Neural progenitor cell (in vitro differentiated cells): ENCODE results near the gene OR13J1. TPM values are rescaled to one million over a fixed set of nuclear protein-coding genes. Genes with fewer than 3 reads are reported as not detected.
"Not testable (repeated sequence)": the region's sequence is repeated elsewhere in the genome, so short reads cannot be mapped to it uniquely, and the experiment has no call there.

ENCODE experiments used
- DNase-seq: peaks from one replicate; pipeline ENCODE4 v3.0.0-alpha.2; 2016; ENCODE audit warnings: low spot score
- H2AFZ ChIP-seq: fragments of 200-600 bp; sonication (generic); replicated peaks from 2 replicates; pipeline ENCODE4 v1.6.1; 2016; ENCODE audit warnings: antibody characterized with exemption
- H3F3A ChIP-seq: fragments of 200-600 bp; sonication (generic); 2 replicates; pipeline ENCODE4 v1.6.1; 2016; ENCODE audit warnings: antibody characterized with exemption, low read depth
- H3K27ac ChIP-seq: fragments of 200-600 bp; sonication (generic); 2 replicates; pipeline ENCODE4 v1.5.1; 2016; ENCODE audit warnings: mild to moderate bottlenecking
- H3K27me3 ChIP-seq: fragments of 200-600 bp; sonication (generic); 2 replicates; pipeline ENCODE4 v1.6.1; 2016; ENCODE audit warnings: mild to moderate bottlenecking, moderate library complexity
- H3K36me3 ChIP-seq: fragments of 200-600 bp; sonication (generic); 2 replicates; pipeline ENCODE4 v1.5.1; 2016
- H3K4me1 ChIP-seq: fragments of 200-600 bp; sonication (generic); 2 replicates; pipeline ENCODE4 v1.6.1; 2016; ENCODE audit warnings: mixed run types
- H3K4me2 ChIP-seq: fragments of 200-600 bp; sonication (generic); 2 replicates; pipeline ENCODE4 v1.6.1; 2016
- H3K4me3 ChIP-seq: fragments of 200-600 bp; sonication (generic); 2 replicates; pipeline ENCODE4 v1.5.1; 2016
- H3K79me2 ChIP-seq: fragments of 200-600 bp; sonication (generic); 2 replicates; pipeline ENCODE4 v1.6.1; 2016; ENCODE audit warnings: low read depth
- H3K9ac ChIP-seq: fragments of 200-600 bp; sonication (generic); 2 replicates; pipeline ENCODE4 v1.6.1; 2016
- H3K9me3 ChIP-seq: fragments of 200-600 bp; sonication (generic); 2 replicates; pipeline ENCODE4 v1.5.1; 2016; ENCODE audit warnings: low read depth
- H4K20me1 ChIP-seq: fragments of 200-600 bp; sonication (generic); 2 replicates; pipeline ENCODE4 v1.6.1; 2016; ENCODE audit warnings: low read depth
- H3K27ac Mint-ChIP-seq: 3 replicates; pipeline ENCODE4 v1.8.0; 2021; ENCODE audit warnings: mixed read lengths
- H3K27me3 Mint-ChIP-seq: 2 replicates; pipeline ENCODE4 v1.8.0; 2022; ENCODE audit warnings: low read depth, mild to moderate bottlenecking, inconsistent platforms, moderate library complexity, mixed read lengths; ENCODE audit not compliant: insufficient read depth
- H3K36me3 Mint-ChIP-seq: 3 replicates; pipeline ENCODE4 v1.8.0; 2021; ENCODE audit warnings: mixed read lengths
- H3K4me1 Mint-ChIP-seq: 3 replicates; pipeline ENCODE4 v1.8.0; 2021; ENCODE audit warnings: mixed read lengths
- H3K4me3 Mint-ChIP-seq: 3 replicates; pipeline ENCODE4 v1.8.0; 2021; ENCODE audit warnings: mild to moderate bottlenecking, moderate library complexity, mixed read lengths
- H3K9me3 Mint-ChIP-seq: 3 replicates; pipeline ENCODE4 v1.8.0; 2020; ENCODE audit warnings: mixed read lengths
- CTCF ChIP-seq: fragments of 200-600 bp; sonication (generic); IDR thresholded peaks from 2 replicates; pipeline ENCODE4 v1.5.1; 2017; ENCODE audit warnings: antibody characterized with exemption, mild to moderate bottlenecking
- EZH2 ChIP-seq: fragments of 200-600 bp; sonication (generic); IDR thresholded peaks from 2 replicates; pipeline ENCODE4 v1.6.1; 2017; ENCODE audit warnings: antibody characterized with exemption, mild to moderate bottlenecking, moderate library complexity
- EZH2phosphoT487 ChIP-seq: fragments of 200-600 bp; sonication (generic); IDR thresholded peaks from 2 replicates; pipeline ENCODE4 v1.6.1; 2017; ENCODE audit warnings: antibody characterized with exemption
- total RNA-seq: library from RNA; depleted of rRNA; stranded (reverse); fragments of >200 nt; gene quantifications from 2 replicates; pipeline ENCODE4 v1.2.3, GENCODE V29; 2015; ENCODE audit warnings: low replicate concordance

Gene OR13J1
- total RNA-seq, 1 donor from 2014 or later = not detected

DNA sequence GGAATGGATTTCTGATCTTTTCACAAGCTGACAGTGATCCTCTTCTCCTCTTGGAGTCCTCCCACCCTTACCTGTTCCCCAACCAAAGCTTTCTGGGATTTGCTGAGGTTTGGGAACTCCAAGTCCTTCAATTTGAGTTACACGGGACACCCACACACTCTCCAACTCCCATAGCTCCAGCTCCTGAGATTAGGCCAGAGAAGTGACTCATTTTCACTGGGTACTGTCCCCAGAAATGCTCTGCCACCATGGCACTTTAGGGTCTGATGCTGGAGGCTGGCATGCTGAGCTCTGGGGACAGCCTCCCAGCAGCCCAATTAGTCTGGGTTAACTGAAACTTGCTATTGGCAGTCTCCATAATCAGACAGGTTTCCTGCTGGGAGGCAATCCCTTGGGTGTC is 21.9 kb upstream of the OR13J1 start:
- Mint-ChIP-seq H3K9me3 (no peaks in the 10 kb centered on the region), H3K27ac (no peak overlapping the region), H3K4me1 (no peaks in the 10 kb centered on the region), H3K36me3 (no peaks in the 10 kb centered on the region), H3K27me3 (peaks cover 7% of the 10 kb centered on the region), H3K4me3 (no peak overlapping the region)
- H3K27ac ChIP-seq = no peak overlapping the region
- no peaks in the 10 kb centered on the region for H3K4me1 ChIP-seq
- no peaks in the 10 kb centered on the region for H3K79me2 ChIP-seq
- H3K4me2 ChIP-seq = no peak overlapping the region
- H3F3A ChIP-seq = no peaks in the 10 kb centered on the region
- DNase-seq = no peak
- no peak overlapping the region for H3K9ac ChIP-seq
- no peaks in the 10 kb centered on the region for H3K27me3 ChIP-seq
- H3K36me3 ChIP-seq = no peaks in the 10 kb centered on the region
- H3K9me3 ChIP-seq = no peaks in the 10 kb centered on the region
- H4K20me1 ChIP-seq = no peaks in the 10 kb centered on the region
- TF ChIP-seq EZH2 = no peak
- TF ChIP-seq EZH2phosphoT487 = no peak
- TF ChIP-seq CTCF = no peak
- H3K4me3 ChIP-seq = no peak overlapping the region
- H2AFZ ChIP-seq = no peak overlapping the region

- Histone ChIP-seq H3K4me2 (no peak overlapping the region), H3K27ac (no peak overlapping the region), H3K36me3 (no peaks in the 10 kb centered on the region), H3K4me3 (no peak overlapping the region), H3F3A (no peaks in the 10 kb centered on the region), H3K27me3 (no peaks in the 10 kb centered on the region), H4K20me1 (no peaks in the 10 kb centered on the region), H3K4me1 (no peaks in the 10 kb centered on the region), H3K9me3 (no peaks in the 10 kb centered on the region), H3K79me2 (no peaks in the 10 kb centered on the region), H3K9ac (no peak overlapping the region), H2AFZ (no peak overlapping the region)
- Mint-ChIP-seq H3K36me3 (no peaks in the 10 kb centered on the region), H3K4me1 (no peaks in the 10 kb centered on the region), H3K4me3 (no peak overlapping the region), H3K27me3 (peaks cover 8% of the 10 kb centered on the region), H3K27ac (no peak overlapping the region), H3K9me3 (no peaks in the 10 kb centered on the region)
- no peak for DNase-seq
- no peak for TF ChIP-seq CTCF
- TF ChIP-seq EZH2phosphoT487 = no peak
- TF ChIP-seq EZH2 = no peak
Measured at GRCh38 chr9:35891646-35892045, 21.4 kb upstream of the OR13J1 start.

GRCh38 chr9:35884908-35885307 is 14.7 kb upstream of the OR13J1 start:
- not testable (repeated sequence) for H3K27ac ChIP-seq, H3F3A ChIP-seq, H3K9me3 ChIP-seq, DNase-seq, H3K4me2 ChIP-seq, H3K9me3 Mint-ChIP-seq, H3K79me2 ChIP-seq, H3K4me3 ChIP-seq, H3K27ac Mint-ChIP-seq, H4K20me1 ChIP-seq, H3K4me1 Mint-ChIP-seq, H3K36me3 ChIP-seq, H3K27me3 ChIP-seq, H3K27me3 Mint-ChIP-seq, H3K4me3 Mint-ChIP-seq, H3K9ac ChIP-seq, H3K4me1 ChIP-seq, H3K36me3 Mint-ChIP-seq, H2AFZ ChIP-seq

GRCh38 chr9:35882996-35883395 is 12.8 kb upstream of the OR13J1 start:
- Mint-ChIP-seq H3K27ac (no peak overlapping the region), H3K27me3 (peaks cover 3% of the 10 kb centered on the region)
- TF ChIP-seq EZH2phosphoT487 = no peak
- TF ChIP-seq EZH2 = no peak
- TF ChIP-seq CTCF = no peak

More at GRCh38 chr9:35882996-35883395, 12.8 kb upstream of the OR13J1 start:
- Mint-ChIP-seq H3K9me3 (no peaks in the 10 kb centered on the region), H3K36me3 (no peaks in the 10 kb centered on the region), H3K4me3 (no peak overlapping the region), H3K4me1 (no peaks in the 10 kb centered on the region)
- Histone ChIP-seq H3K9ac (no peak overlapping the region), H2AFZ (no peak overlapping the region), H3K27ac (no peak overlapping the region), H3K4me2 (no peak overlapping the region), H3K4me3 (no peak overlapping the region), H3K27me3 (no peaks in the 10 kb centered on the region), H3K36me3 (no peaks in the 10 kb centered on the region), H3F3A (peaks cover 7% of the 10 kb centered on the region), H3K4me1 (no peaks in the 10 kb centered on the region), H3K79me2 (no peaks in the 10 kb centered on the region), H4K20me1 (no peaks in the 10 kb centered on the region), H3K9me3 (no peaks in the 10 kb centered on the region)
- no peak for DNase-seq
